Panc1 (cell line): ENCODE data around the gene CDH23. TPM values are rescaled to one million over a fixed set of nuclear protein-coding genes. Genes with fewer than 3 reads are reported as not detected.

ENCODE experiments used
- ATAC-seq: fragments of 200-7000 bp; cut with Tn5 transposase; 2 replicates; pipeline ENCODE4 v1.9.1; 2020; ENCODE audit warnings: mild to moderate bottlenecking, moderate library complexity
- BruUV-seq: library from RNA; stranded (reverse); fragments of 400-500 nt; replicated peaks from 2 replicates; lab custom pipeline; 2021; lab: Mats Ljungman, UMichigan
- CTCF ChIA-PET: fragments of 300-600 bp; sonication (Branson Sonifier 250); formaldehyde crosslinking; loops from one replicate; lab custom pipeline; 2022; ENCODE audit warnings: antibody characterized with exemption; lab: Charles Lee
- POLR2A ChIA-PET: fragments of 300-600 bp; sonication (Branson Sonifier 250); formaldehyde crosslinking; loops from one replicate; lab custom pipeline; 2022; ENCODE audit warnings: antibody characterized with exemption; lab: Charles Lee
- DNase-seq: peaks from one replicate; pipeline ENCODE4 v3.0.0-alpha.2; 2010; ENCODE audit warnings: low read depth, low spot score
- H3K27ac ChIP-seq: 2 replicates; pipeline ENCODE4 v1.5.1; 2011; ENCODE audit warnings: mild to moderate bottlenecking, low read length, inconsistent platforms
- H3K27me3 ChIP-seq: fragments of 200-500 bp; sonication (Bioruptor generic); 2 replicates; pipeline ENCODE4 v1.6.0; 2014; ENCODE audit warnings: low read length, inconsistent platforms; ENCODE audit not compliant: control insufficient read depth, insufficient read depth
- H3K36me3 ChIP-seq: fragments of 200-500 bp; sonication (Bioruptor generic); 2 replicates; pipeline ENCODE4 v1.5.1; 2014; ENCODE audit warnings: inconsistent platforms, mild to moderate bottlenecking, low read length, moderate library complexity; ENCODE audit not compliant: control insufficient read depth, insufficient read depth
- H3K4me1 ChIP-seq: 2 replicates; pipeline ENCODE4 v1.5.1; 2011; ENCODE audit warnings: inconsistent platforms, mild to moderate bottlenecking, low read length, moderate library complexity; ENCODE audit not compliant: control insufficient read depth, insufficient read depth
- H3K4me3 ChIP-seq, 2 experiments: 2 replicates each; pipeline ENCODE4 v1.5.1; 2011 to 2012; ENCODE audit warnings: low read depth in 2 of 2, low read length in 2 of 2, mild to moderate bottlenecking in 2 of 2, inconsistent platforms in 1 of 2, moderate library complexity in 1 of 2
- H3K9me3 ChIP-seq: fragments of 200-500 bp; sonication (Bioruptor generic); 2 replicates; pipeline ENCODE4 v1.5.1; 2014; ENCODE audit warnings: low read depth, mild to moderate bottlenecking, inconsistent platforms, low read length, moderate library complexity; ENCODE audit not compliant: control insufficient read depth, insufficient read depth
- POLR2AphosphoS5 ChIP-seq: IDR thresholded peaks from 2 replicates; pipeline ENCODE4 v1.6.1; 2012; ENCODE audit warnings: mild to moderate bottlenecking, low read depth, low read length, moderate library complexity
- REST ChIP-seq, 2 experiments: IDR thresholded peaks; 2 replicates each; pipeline ENCODE4 v1.6.1; 2011 to 2012; ENCODE audit warnings: low read depth in 2 of 2, control low read depth in 1 of 2, low read length in 1 of 2, mild to moderate bottlenecking in 1 of 2, moderate library complexity in 1 of 2; ENCODE audit not compliant: insufficient read depth in 1 of 2
- SIN3A ChIP-seq: IDR thresholded peaks from 2 replicates; pipeline ENCODE4 v1.6.1; 2012; ENCODE audit warnings: low read depth, mild to moderate bottlenecking, low read length, moderate library complexity, borderline replicate concordance; ENCODE audit not compliant: insufficient read depth
- TCF7L2 ChIP-seq: IDR thresholded peaks from 2 replicates; pipeline ENCODE4 v1.6.1; 2011; ENCODE audit warnings: mild to moderate bottlenecking, low read depth, low read length, inconsistent platforms
- in situ Hi-C: cut with HindIII; loops from 2 replicates; pipeline ENCODE4 v1.10.0; 2016; ENCODE audit warnings: low sequenced_read_pairs, low pct_unique_long_range_greater_than_20kb
- intact Hi-C: fragments of 100-400 bp; cut with micrococcal nuclease; formaldehyde crosslinking; loops from one replicate; pipeline ENCODE4 v1.10.0; 2022; ENCODE audit not compliant: unreplicated experiment
- total RNA-seq: library from RNA; stranded (reverse); gene quantifications from one replicate; pipeline ENCODE4 v1.2.1, GENCODE V29; 2021; ENCODE audit not compliant: unreplicated experiment
- TF ChIP-seq, protein P1 (sequence below): fragments of 450-650 bp; IDR thresholded peaks from 2 replicates; pipeline ENCODE4 v1.5.1; 2017; ENCODE audit warnings: mild to moderate bottlenecking

Gene CDH23
- total RNA-seq, 1 experiment from 2014 or later: 2.7 TPM

- no peaks in the 10 kb centered on the region for H3K27me3 ChIP-seq
- ChIA-PET POLR2A (no interaction called here), CTCF (interaction anchor here (0.7 to 0.8 kb wide), 2 partner anchors 17 to 318 kb away, joined by 3 to 4 read pairs; partner anchors contain the start of gene CDH23)
- BruUV-seq: no TSS peak
- intact Hi-C loops (no loop called here), in situ Hi-C loops (no loop called here)
- H3K9me3 ChIP-seq: no peaks in the 10 kb centered on the region
- H3K27ac ChIP-seq: no peak overlapping the region
- H3K36me3 ChIP-seq: no peaks in the 10 kb centered on the region
- no peak overlapping the region for H3K4me3 ChIP-seq
- H3K4me1 ChIP-seq: peaks cover 9% of the 10 kb centered on the region
- TF ChIP-seq, protein P1, sequence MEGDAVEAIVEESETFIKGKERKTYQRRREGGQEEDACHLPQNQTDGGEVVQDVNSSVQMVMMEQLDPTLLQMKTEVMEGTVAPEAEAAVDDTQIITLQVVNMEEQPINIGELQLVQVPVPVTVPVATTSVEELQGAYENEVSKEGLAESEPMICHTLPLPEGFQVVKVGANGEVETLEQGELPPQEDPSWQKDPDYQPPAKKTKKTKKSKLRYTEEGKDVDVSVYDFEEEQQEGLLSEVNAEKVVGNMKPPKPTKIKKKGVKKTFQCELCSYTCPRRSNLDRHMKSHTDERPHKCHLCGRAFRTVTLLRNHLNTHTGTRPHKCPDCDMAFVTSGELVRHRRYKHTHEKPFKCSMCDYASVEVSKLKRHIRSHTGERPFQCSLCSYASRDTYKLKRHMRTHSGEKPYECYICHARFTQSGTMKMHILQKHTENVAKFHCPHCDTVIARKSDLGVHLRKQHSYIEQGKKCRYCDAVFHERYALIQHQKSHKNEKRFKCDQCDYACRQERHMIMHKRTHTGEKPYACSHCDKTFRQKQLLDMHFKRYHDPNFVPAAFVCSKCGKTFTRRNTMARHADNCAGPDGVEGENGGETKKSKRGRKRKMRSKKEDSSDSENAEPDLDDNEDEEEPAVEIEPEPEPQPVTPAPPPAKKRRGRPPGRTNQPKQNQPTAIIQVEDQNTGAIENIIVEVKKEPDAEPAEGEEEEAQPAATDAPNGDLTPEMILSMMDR: no peak
- no peak for TF ChIP-seq REST (IDR thresholded peaks at IDR 0.05; ENCODE audit: insufficient read depth in 1 of 2, low read depth in 2 of 2, low read length in 1 of 2)
- TF ChIP-seq SIN3A: no peak
- no peak for TF ChIP-seq TCF7L2
- no peak for TF ChIP-seq POLR2AphosphoS5
- DNase-seq (no peak), ATAC-seq (no peak)
These were observed 317.9 kb downstream of the CDH23 start for GRCh38 chr10:71714592-71714991.

- Histone ChIP-seq H3K4me1 (peaks cover 9% of the 10 kb centered on the region), H3K36me3 (no peaks in the 10 kb centered on the region), H3K9me3 (no peaks in the 10 kb centered on the region), H3K4me3 (no peak overlapping the region), H3K27me3 (no peaks in the 10 kb centered on the region), H3K27ac (no peak overlapping the region)
- DNase-seq (no peak), ATAC-seq (no peak)
- ChIA-PET POLR2A (no interaction called here), CTCF (interaction anchor here (0.7 to 0.8 kb wide), 2 partner anchors 18 to 319 kb away, joined by 3 to 4 read pairs; partner anchors contain the start of gene CDH23)
- TF ChIP-seq POLR2AphosphoS5: no peak
- TF ChIP-seq SIN3A: no peak
- no peak for TF ChIP-seq REST (IDR thresholded peaks at IDR 0.05; ENCODE audit: insufficient read depth in 1 of 2, low read depth in 2 of 2, low read length in 1 of 2)
- TF ChIP-seq TCF7L2: no peak
- TF ChIP-seq, protein P1: no peak
- in situ Hi-C loops: no loop called here
- intact Hi-C loops: no loop called here
- no TSS peak for BruUV-seq
These were observed 318.3 kb downstream of the CDH23 start for GRCh38 chr10:71715026-71715425.
